ENCODE results near the gene TMEM87B. TPM values are rescaled to one million over a fixed set of nuclear protein-coding genes. Genes with fewer than 3 reads are reported as not detected.
"Not testable (repeated sequence)": the region's sequence is repeated elsewhere in the genome, so short reads cannot be mapped to it uniquely, and the experiment has no call there.

TMEM87B gene
- total RNA-seq, 1 experiment from 2014 or later: 41.6 TPM

- peak; percentile 83 for DNase-seq (ENCODE audit: low spot score)
Measured at GRCh38 chr2:112065966-112066365, 10.9 kb downstream of the TMEM87B start.

- not testable (repeated sequence) for DNase-seq (ENCODE audit: low spot score)
Measured at GRCh38 chr2:112069794-112070193, 14.7 kb downstream of the TMEM87B start.

DNA sequence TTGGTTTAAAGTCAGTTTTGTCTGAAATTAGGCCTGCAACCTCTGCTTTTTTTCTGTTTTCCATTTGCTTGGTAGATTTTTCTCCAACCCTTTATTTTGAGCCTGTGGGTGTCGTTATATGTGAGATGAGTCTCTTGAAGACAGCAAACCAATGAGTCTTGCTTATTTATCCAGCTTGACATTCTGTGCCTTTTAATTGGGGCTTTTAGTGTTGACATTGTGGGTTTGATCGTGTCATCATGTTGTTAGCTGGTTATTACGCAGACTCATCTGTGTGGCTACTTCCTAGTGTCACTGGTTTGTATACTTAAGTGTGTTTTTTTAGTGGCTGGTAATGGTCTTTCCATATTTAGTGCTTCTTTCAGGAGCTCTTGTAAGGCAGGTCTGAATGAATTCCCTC is 18.8 kb downstream of the TMEM87B start:
- peak; percentile 49 for DNase-seq (ENCODE audit: low spot score)

GRCh38 chr2:112074506-112074905 is 19.4 kb downstream of the TMEM87B start:
- peak; percentile 35 for DNase-seq (ENCODE audit: low spot score)

- DNase-seq (ENCODE audit: low spot score): peak; percentile 77
Measured at GRCh38 chr2:112075490-112076260, 20.6 kb downstream of the TMEM87B start.

GRCh38 chr2:112077814-112078213 is 22.7 kb downstream of the TMEM87B start:
- no peak for DNase-seq (ENCODE audit: low spot score)

GRCh38 chr2:112081262-112081661 is 26.2 kb downstream of the TMEM87B start:
- no peak for DNase-seq (ENCODE audit: low spot score)

GRCh38 chr2:112084689-112085374 is 29.8 kb downstream of the TMEM87B start:
- DNase-seq (ENCODE audit: low spot score): no peak

- DNase-seq (ENCODE audit: low spot score): no peak
Measured at GRCh38 chr2:112085375-112085730, 30.3 kb downstream of the TMEM87B start.

GRCh38 chr2:112085916-112086669 is 31.0 kb downstream of the TMEM87B start:
- DNase-seq (ENCODE audit: low spot score): no peak

DNA sequence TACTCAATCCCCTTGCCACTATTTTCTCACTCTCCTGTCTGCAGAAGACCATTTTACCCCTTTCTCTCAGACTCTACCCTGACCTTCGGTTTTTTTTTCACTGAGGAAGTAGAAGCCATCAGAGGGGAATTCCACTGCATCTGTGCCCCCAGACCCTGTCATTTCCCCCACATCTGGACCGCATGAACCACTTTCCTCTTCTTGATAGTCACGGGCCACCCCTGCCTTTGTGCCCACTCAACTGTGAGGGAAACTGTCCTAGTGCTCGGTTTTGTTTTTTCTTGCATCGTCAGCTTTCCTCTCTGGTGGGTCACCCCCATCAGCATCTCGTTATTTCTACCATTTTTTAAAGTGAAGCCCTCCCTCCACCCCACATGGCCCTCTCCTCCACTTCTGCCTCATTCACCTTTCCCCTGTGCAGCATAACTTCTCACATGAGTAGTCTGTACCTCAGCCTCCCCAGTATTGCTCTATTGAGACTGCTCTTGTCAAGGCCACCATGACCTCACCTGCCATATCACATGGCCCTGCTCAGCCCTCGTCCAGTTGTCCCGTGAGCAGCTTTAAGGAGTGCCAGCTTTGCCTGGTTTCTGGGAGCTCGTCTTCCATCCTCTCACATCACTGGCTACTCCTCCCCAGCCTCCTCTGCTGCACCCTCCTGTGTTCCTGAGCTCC is 32.4 kb downstream of the TMEM87B start:
- DNase-seq (ENCODE audit: low spot score): no peak

- no peak for DNase-seq (ENCODE audit: low spot score)
Measured at GRCh38 chr2:112089375-112089774, 34.3 kb downstream of the TMEM87B start.

DNA sequence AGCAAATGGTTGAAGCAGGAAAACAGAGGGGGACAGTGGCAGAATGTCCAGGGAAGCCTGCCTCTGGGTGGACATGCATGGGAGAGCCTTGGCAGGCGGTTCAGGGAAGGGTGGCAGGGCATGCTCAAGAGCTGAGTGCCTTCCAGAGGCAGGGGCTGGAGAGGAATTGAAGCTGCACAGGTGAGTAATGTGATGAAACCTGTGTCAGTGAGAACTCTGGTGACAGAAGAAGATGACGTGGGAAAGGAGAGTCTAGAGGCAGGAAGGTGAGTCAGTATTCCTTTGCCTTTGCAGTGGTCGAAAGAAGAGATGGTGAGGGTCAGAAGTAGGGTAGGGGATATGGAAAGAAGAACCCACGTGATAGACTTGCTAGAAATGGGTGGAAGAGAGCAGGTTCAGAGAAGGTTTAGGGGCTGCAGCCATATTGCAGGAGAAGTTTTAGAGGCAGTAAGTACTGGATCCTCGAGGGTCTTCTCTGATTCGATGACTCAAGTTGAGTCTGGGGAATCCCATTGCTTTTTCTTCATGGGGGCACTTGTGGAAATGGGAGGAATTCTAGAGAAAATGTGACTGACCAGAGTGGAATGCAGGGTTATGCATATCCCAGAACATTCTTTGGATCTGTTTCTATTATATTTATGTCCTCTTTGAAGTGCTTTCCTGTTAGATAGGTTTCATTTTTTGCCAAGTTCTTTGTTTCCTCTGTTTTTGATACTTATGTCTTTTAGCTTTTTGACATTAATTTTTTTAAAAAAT is 37.4 kb downstream of the TMEM87B start:
- peak; percentile 72 for DNase-seq (ENCODE audit: low spot score)

GRCh38 chr2:112093216-112093615 is 38.1 kb downstream of the TMEM87B start:
- DNase-seq (ENCODE audit: low spot score): no peak

GRCh38 chr2:112095681-112096080 is 40.6 kb downstream of the TMEM87B start:
- DNase-seq (ENCODE audit: low spot score): no peak

GRCh38 chr2:112096098-112096497 is 41.0 kb downstream of the TMEM87B start:
- no peak for DNase-seq (ENCODE audit: low spot score)

- DNase-seq (ENCODE audit: low spot score): no peak
Measured at GRCh38 chr2:112108178-112108832, 53.2 kb downstream of the TMEM87B start.

DNA sequence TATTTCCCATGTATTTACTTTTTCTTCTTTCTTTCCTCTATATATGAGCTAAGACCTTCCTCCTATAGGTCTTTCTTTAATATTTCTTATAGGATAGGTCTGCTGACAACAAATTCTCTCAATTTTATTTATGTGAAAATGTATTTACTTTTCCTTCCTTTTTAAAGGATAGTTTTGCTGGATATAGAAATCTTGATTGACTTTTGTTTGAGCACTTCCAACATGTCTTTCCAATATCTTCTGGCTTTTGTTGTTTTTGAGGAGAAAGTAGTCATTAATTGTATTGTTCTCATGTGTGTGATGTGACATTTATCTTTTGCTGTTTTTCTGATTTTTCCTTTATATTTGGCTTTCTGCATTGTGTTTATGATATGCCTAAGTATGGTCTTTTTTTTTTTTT is 54.2 kb downstream of the TMEM87B start:
- DNase-seq (ENCODE audit: low spot score): no peak

DNA sequence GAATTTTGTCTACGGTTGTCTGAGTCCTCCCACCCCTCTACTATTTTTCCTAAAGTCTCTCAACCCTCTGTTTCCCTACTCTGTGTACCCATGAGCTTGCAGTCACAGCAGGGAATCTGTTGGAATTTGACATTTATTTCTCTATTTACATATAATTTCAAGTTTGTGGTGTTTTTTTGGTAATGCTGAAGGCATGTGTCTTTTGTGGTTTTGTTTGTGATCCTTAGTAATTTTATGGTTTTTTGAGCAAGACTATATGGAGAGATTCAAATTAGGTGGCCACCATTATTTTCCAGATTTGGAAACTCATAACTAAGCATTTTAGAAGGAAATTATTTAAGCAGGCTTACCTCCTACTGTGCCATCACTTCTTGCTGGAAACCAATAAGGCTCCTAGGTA is 55.9 kb downstream of the TMEM87B start:
- DNase-seq (ENCODE audit: low spot score): no peak

DNA sequence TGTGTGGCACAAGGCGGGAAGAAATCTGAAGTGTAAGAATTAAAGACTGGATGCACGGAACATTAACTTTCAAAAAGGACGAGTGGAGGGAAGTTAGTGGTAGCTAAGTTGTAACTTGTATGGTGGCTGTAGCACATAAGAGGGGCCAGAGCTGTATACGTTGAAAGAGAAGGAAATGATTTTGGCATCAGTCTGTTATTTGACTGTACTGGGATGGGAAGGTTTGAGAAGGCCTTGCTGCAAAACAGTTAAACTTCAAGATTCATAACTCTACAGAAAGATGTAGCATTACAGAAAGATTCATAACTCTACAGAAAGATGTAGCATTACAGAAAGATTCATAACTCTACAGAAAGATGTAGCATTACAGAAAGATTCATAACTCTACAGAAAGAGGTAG is 58.3 kb downstream of the TMEM87B start:
- DNase-seq (ENCODE audit: low spot score): not testable (repeated sequence)

DNA sequence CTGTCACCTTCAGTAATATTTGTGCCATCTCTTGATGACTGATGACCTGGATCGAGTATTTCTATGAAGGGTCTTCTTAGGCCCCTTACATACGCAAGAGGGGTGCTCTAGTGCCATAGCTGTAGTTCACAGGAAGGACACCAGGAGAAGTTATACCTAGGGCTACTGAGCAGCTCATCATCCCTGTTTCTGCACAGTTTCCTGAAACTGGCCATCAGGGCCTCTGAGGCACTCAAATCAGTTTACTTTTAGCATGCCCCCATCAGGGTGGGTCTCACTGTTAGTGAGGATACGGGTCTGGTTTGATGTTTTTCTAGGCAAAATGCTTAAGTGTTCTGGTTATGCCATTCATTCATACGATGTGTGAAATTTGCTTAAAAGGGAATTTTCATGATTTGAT is 63.1 kb downstream of the TMEM87B start:
- no peak for DNase-seq (ENCODE audit: low spot score)
